Activated CD4-positive, alpha-beta T cell treated with anti-CD3 and anti-CD28 coated beads, Interleukin-2, amount 50 U/mL, for 24 hours (primary cell): ENCODE results near the gene SRPX.

Experiments
- DNase-seq, 2 donors: peaks; one replicate each; pipeline ENCODE4 v3.0.0-alpha.2; 2020; ENCODE audit warnings: low read depth in 1 of 2, low spot score in 1 of 2

SRPX gene

GRCh38 chrX:38211891-38212635 is 8.6 kb downstream of the SRPX start:
- no peak for DNase-seq

GRCh38 chrX:38206542-38206941 is 14.1 kb downstream of the SRPX start:
- no peak for DNase-seq

- no peak for DNase-seq
Measured at GRCh38 chrX:38206036-38206435, 14.6 kb downstream of the SRPX start.

- DNase-seq, result no peak
Measured at GRCh38 chrX:38205039-38205438, 15.6 kb downstream of the SRPX start.

- no peak for DNase-seq
Measured at GRCh38 chrX:38192007-38192810, 28.5 kb downstream of the SRPX start.

- no peak for DNase-seq
Measured at GRCh38 chrX:38189431-38190250, 31.0 kb downstream of the SRPX start.

- DNase-seq, result no peak
Measured at GRCh38 chrX:38183596-38183995, 37.1 kb downstream of the SRPX start.

- DNase-seq, result no peak
Measured at GRCh38 chrX:38181357-38181756, 39.3 kb downstream of the SRPX start.

GRCh38 chrX:38178396-38178795 is 42.3 kb downstream of the SRPX start:
- no peak for DNase-seq

GRCh38 chrX:38175139-38175538 is 45.5 kb downstream of the SRPX start:
- no peak for DNase-seq

GRCh38 chrX:38172596-38172995 is 48.1 kb downstream of the SRPX start:
- no peak for DNase-seq

GRCh38 chrX:38170556-38170955 is 50.1 kb downstream of the SRPX start:
- no peak for DNase-seq

GRCh38 chrX:38166478-38167083 is 54.1 kb downstream of the SRPX start:
- DNase-seq, result peak in 1 of 2 donors; percentile 8

- DNase-seq, result no peak
Measured at GRCh38 chrX:38165023-38165422, 55.6 kb downstream of the SRPX start.

- no peak for DNase-seq
Measured at GRCh38 chrX:38163193-38163592, 57.5 kb downstream of the SRPX start.

GRCh38 chrX:38156838-38157237 is 63.8 kb downstream of the SRPX start:
- no peak for DNase-seq

GRCh38 chrX:38154818-38155217 is 65.9 kb downstream of the SRPX start:
- DNase-seq, result no peak

- DNase-seq, result no peak
Measured at GRCh38 chrX:38154340-38154739, 66.3 kb downstream of the SRPX start.

GRCh38 chrX:38151441-38151840 is 69.2 kb downstream of the SRPX start:
- DNase-seq, result no peak

GRCh38 chrX:38150993-38151392 is 69.7 kb downstream of the SRPX start:
- DNase-seq, result no peak

- DNase-seq, result no peak
Measured at GRCh38 chrX:38149016-38149415, 71.7 kb downstream of the SRPX start.
